GM12872 (cell line): Measurements from ENCODE around the gene MT4.

Source experiments
- TF ChIP-seq, protein P1 (sequence below): IDR thresholded peaks from 3 replicates; pipeline ENCODE4 v1.5.1; 2011; ENCODE audit warnings: low read depth, mild to moderate bottlenecking, low read length, moderate library complexity; ENCODE audit not compliant: insufficient read depth

Gene MT4

DNA sequence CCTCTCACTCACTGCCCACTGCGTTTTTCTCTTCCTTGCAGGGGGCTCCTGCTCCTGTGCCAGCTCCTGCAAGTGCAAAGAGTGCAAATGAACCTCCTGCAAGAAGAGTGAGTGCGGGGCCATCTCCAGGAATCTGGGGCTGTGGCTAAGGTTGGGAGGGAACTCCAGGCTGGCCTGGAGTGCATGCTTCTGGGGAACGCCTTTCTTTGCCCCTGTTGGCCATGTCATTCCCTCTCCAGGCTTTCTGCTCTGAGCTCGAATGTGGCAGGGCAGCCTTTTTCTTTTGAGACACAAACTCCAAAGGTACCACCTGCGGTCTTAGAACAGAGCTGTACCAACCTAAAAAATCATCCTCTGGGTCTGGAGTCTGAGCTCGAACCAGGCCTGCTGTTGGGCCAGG is 53.3 kb downstream of the MT4 start:
- TF ChIP-seq, protein P1, sequence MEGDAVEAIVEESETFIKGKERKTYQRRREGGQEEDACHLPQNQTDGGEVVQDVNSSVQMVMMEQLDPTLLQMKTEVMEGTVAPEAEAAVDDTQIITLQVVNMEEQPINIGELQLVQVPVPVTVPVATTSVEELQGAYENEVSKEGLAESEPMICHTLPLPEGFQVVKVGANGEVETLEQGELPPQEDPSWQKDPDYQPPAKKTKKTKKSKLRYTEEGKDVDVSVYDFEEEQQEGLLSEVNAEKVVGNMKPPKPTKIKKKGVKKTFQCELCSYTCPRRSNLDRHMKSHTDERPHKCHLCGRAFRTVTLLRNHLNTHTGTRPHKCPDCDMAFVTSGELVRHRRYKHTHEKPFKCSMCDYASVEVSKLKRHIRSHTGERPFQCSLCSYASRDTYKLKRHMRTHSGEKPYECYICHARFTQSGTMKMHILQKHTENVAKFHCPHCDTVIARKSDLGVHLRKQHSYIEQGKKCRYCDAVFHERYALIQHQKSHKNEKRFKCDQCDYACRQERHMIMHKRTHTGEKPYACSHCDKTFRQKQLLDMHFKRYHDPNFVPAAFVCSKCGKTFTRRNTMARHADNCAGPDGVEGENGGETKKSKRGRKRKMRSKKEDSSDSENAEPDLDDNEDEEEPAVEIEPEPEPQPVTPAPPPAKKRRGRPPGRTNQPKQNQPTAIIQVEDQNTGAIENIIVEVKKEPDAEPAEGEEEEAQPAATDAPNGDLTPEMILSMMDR, result no peak
